WTC11 (cell line): Measurements from ENCODE around the gene EEF2KMT.

Experiments
- CTCF ChIP-seq: fragments of 200-600 bp; IDR thresholded peaks from 2 replicates; pipeline ENCODE4 v1.8.0; 2022; ENCODE audit warnings: antibody characterized with exemption
- FOXK1 ChIP-seq: sonication (generic); formaldehyde crosslinking; IDR thresholded peaks from 2 replicates; pipeline ENCODE4 v1.8.0; 2022; ENCODE audit warnings: mild to moderate bottlenecking, moderate library complexity, missing genetic modification reagents
- ZNF263 ChIP-seq: sonication (generic); formaldehyde crosslinking; IDR thresholded peaks from 2 replicates; pipeline ENCODE4 v1.8.1; 2022; ENCODE audit warnings: low read depth, mild to moderate bottlenecking, moderate library complexity, missing genetic modification reagents

DNA sequence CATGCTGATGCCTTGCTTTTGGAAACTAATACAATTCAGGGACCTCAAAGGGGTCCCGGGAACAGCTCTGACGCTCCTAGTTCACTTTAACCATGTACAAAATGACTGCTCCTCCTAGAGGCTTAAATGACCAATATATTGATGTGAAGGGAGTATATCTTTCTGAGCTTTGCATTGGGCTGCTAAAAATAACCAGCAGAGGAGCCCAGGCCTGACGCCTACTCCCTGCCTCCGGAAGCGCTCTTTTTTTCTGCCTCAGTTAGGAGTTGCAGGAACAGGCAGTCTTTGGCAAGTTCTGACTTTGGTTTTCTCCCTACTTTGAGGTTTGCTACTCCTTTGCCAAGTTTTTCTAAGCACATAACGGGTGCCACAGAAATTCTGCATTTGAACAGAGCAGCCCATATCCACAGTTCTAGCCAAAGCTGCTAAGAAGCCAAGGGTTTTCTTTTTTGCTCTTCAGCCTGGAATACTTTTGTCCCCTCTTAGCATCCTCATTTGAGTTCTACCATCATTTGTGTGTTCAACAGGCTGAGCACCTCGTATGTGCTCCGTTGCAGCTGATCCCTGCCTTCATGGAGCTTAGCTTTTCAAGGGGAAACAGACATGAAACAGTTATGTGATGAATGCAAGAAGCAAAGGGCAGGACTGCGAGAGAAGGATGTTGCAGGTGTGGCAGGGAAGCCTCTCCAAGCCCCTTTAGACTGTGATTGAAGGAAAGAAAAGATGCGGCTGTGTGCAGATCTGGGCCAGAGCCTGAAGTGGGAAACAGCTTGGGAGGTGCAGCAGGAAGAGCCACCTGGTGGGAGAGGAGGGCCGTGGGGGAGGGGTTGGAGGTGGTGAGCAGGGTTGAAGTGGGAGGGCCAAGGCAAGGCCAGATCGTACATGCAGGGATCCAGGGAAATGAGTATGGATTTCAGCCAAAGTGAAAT, 61.1 kb downstream of the EEF2KMT start:
- TF ChIP-seq FOXK1 (CRISPR knock-in tag): no peak
- no peak for TF ChIP-seq CTCF
- TF ChIP-seq ZNF263 (CRISPR knock-in tag): no peak
